Trophoblast cell (in vitro differentiated cells and primary cell): ENCODE measurements around the gene LHPP.

ENCODE experiments used
- DNase-seq, 2 donors: peaks; one replicate each; pipeline ENCODE4 v3.0.0-alpha.2; 2016
- H2AFZ ChIP-seq: 2 replicates; pipeline ENCODE4 v1.6.1; 2013; ENCODE audit warnings: low read length, moderate library complexity, mild to moderate bottlenecking; ENCODE audit not compliant: insufficient read depth, poor library complexity
- H2AK5ac ChIP-seq: 2 replicates; pipeline ENCODE4 v1.6.1; 2013; ENCODE audit warnings: mild to moderate bottlenecking, low read length
- H2BK120ac ChIP-seq: 2 replicates; pipeline ENCODE4 v1.6.1; 2013; ENCODE audit warnings: low read length, mild to moderate bottlenecking, moderate library complexity; ENCODE audit not compliant: insufficient read depth, poor library complexity
- H2BK12ac ChIP-seq: 2 replicates; pipeline ENCODE4 v1.6.1; 2013; ENCODE audit warnings: mild to moderate bottlenecking, low read length, moderate library complexity
- H2BK5ac ChIP-seq: 2 replicates; pipeline ENCODE4 v1.6.1; 2013; ENCODE audit warnings: low read length, low read depth, moderate library complexity, mild to moderate bottlenecking; ENCODE audit not compliant: poor library complexity
- H3K14ac ChIP-seq: 2 replicates; pipeline ENCODE4 v1.6.1; 2013; ENCODE audit warnings: mild to moderate bottlenecking, low read length
- H3K18ac ChIP-seq: 2 replicates; pipeline ENCODE4 v1.6.1; 2013; ENCODE audit warnings: mild to moderate bottlenecking, low read length
- H3K23ac ChIP-seq: 2 replicates; pipeline ENCODE4 v1.6.1; 2013; ENCODE audit warnings: low read length
- H3K27ac ChIP-seq: 2 replicates; pipeline ENCODE4 v1.5.1; 2013; ENCODE audit warnings: low read depth, mild to moderate bottlenecking, inconsistent platforms, low read length, moderate library complexity
- H3K27me3 ChIP-seq: 2 replicates; pipeline ENCODE4 v1.6.1; 2013; ENCODE audit warnings: inconsistent platforms, mild to moderate bottlenecking, low read length, moderate library complexity; ENCODE audit not compliant: insufficient read depth
- H3K36me3 ChIP-seq, 2 experiments: 1 replicate in 1 of 2; 2 replicates in 1 of 2; pipeline ENCODE4 v1.6.1; 2013; ENCODE audit warnings: low read length in 2 of 2, mild to moderate bottlenecking in 2 of 2, moderate library complexity in 1 of 2; ENCODE audit not compliant: insufficient read depth in 2 of 2, control insufficient read depth in 1 of 2
- H3K4ac ChIP-seq: 2 replicates; pipeline ENCODE4 v1.6.1; 2013; ENCODE audit warnings: low read depth, mild to moderate bottlenecking, low read length, moderate library complexity
- H3K4me1 ChIP-seq, 2 experiments: 1 replicate in 1 of 2; 2 replicates in 1 of 2; pipeline ENCODE4 v1.6.1; 2013; ENCODE audit warnings: low read length in 2 of 2, mild to moderate bottlenecking in 2 of 2, moderate library complexity in 1 of 2; ENCODE audit not compliant: insufficient read depth in 2 of 2, control insufficient read depth in 1 of 2
- H3K4me2 ChIP-seq: 2 replicates; pipeline ENCODE4 v1.6.1; 2013; ENCODE audit warnings: inconsistent platforms, mild to moderate bottlenecking, low read length, moderate library complexity
- H3K4me3 ChIP-seq: 2 replicates; pipeline ENCODE4 v1.5.1; 2013; ENCODE audit warnings: mild to moderate bottlenecking, low read depth, low read length, inconsistent platforms
- H3K79me1 ChIP-seq: one replicate; pipeline ENCODE4 v1.6.1; 2013; ENCODE audit warnings: low read length
- H3K79me2 ChIP-seq: 2 replicates; pipeline ENCODE4 v1.6.1; 2013; ENCODE audit warnings: low read length, mild to moderate bottlenecking; ENCODE audit not compliant: control insufficient read depth, insufficient read depth, poor library complexity
- H3K9ac ChIP-seq: 2 replicates; pipeline ENCODE4 v1.6.1; 2013; ENCODE audit warnings: mild to moderate bottlenecking, low read length
- H3K9me3 ChIP-seq: 2 replicates; pipeline ENCODE4 v1.6.1; 2013; ENCODE audit warnings: low read depth, mild to moderate bottlenecking, control low read depth, inconsistent platforms, low read length; ENCODE audit not compliant: insufficient read depth
- H4K12ac ChIP-seq: 2 replicates; pipeline ENCODE4 v1.6.1; 2013; ENCODE audit warnings: low read depth, mild to moderate bottlenecking, low read length, moderate library complexity
- H4K8ac ChIP-seq: 2 replicates; pipeline ENCODE4 v1.6.1; 2013; ENCODE audit warnings: low read depth, mild to moderate bottlenecking, low read length, moderate library complexity
- H4K91ac ChIP-seq: one replicate; pipeline ENCODE4 v1.6.1; 2013; ENCODE audit warnings: low read depth, mild to moderate bottlenecking, low read length, moderate library complexity
- WGBS: extraction: QIAGEN DNeasy Blood & Tissue Kit; methylation state at CpG from one replicate; pipeline ENCODE4 v1.1.7; 2013; ENCODE audit warnings: missing lambda C conversion rate; ENCODE audit not compliant: insufficient read length, insufficient coverage; ENCODE audit errors: extremely low coverage; 5-methylcytosine and 5-hydroxymethylcytosine counted together

LHPP gene

GRCh38 chr10:124495162-124495561 is 33.5 kb downstream of the LHPP start:
- Histone ChIP-seq H3K23ac (no peak overlapping the region), H3K4ac (no peak overlapping the region), H3K9ac (no peak overlapping the region), H3K4me1 (peaks cover 5% of the 10 kb centered on the region in 2 experiments), H2AFZ (no peak overlapping the region), H3K18ac (no peak overlapping the region), H2BK5ac (no peak overlapping the region), H3K9me3 (no peaks in the 10 kb centered on the region), H3K4me3 (no peak overlapping the region), H3K79me2 (no peaks in the 10 kb centered on the region), H3K27me3 (no peaks in the 10 kb centered on the region), H3K14ac (no peak overlapping the region), H3K36me3 (peaks cover 0 to 4% of the 10 kb centered on the region in 2 experiments), H3K4me2 (no peak overlapping the region), H4K12ac (no peak overlapping the region), H4K8ac (no peak overlapping the region), H2BK12ac (no peak overlapping the region), H3K27ac (no peak overlapping the region), H3K79me1 (no peaks in the 10 kb centered on the region), H2AK5ac (no peak overlapping the region), H2BK120ac (no peak overlapping the region), H4K91ac (no peak overlapping the region)
- WGBS, result no CpG with 5 or more reads among the region's 7 CpGs
- DNase-seq, result no peak

DNA sequence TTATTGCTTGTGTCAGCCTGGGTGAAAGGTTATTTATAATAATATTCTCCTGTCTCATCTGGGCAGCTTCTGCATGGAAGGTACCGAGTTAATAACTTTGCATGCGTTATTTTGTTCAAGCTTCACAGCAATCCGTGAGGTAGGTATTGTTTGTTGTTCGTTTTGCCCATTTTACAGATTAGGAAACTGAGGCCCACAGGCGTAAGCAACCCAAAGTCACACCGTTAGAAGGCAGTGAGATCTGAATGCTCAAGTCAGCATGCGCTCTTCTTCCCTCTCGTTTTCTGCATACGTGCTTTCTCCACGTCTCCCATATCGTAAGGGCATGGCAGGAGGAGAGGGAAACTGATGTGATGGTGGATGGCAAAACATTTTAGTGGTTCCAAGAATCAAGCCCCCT is 34.1 kb downstream of the LHPP start:
- Histone ChIP-seq H4K8ac (no peak overlapping the region), H3K79me2 (no peaks in the 10 kb centered on the region), H3K4me1 (peaks cover 5% of the 10 kb centered on the region in 2 experiments), H3K4me2 (no peak overlapping the region), H3K18ac (no peak overlapping the region), H2AFZ (no peak overlapping the region), H2BK120ac (no peak overlapping the region), H3K27me3 (no peaks in the 10 kb centered on the region), H3K14ac (no peak overlapping the region), H3K23ac (no peak overlapping the region), H3K4ac (no peak overlapping the region), H3K4me3 (no peak overlapping the region), H3K79me1 (no peaks in the 10 kb centered on the region), H4K12ac (no peak overlapping the region), H3K27ac (no peak overlapping the region), H3K36me3 (peaks cover 0 to 2% of the 10 kb centered on the region in 2 experiments), H4K91ac (no peak overlapping the region), H2AK5ac (no peak overlapping the region), H3K9ac (no peak overlapping the region), H3K9me3 (no peaks in the 10 kb centered on the region), H2BK5ac (no peak overlapping the region), H2BK12ac (no peak overlapping the region)
- no peak for DNase-seq
- WGBS, result no CpG with 5 or more reads among the region's 11 CpGs

GRCh38 chr10:124496150-124496549 is 34.5 kb downstream of the LHPP start:
- H4K91ac ChIP-seq, result no peak overlapping the region
- H3K79me1 ChIP-seq, result no peaks in the 10 kb centered on the region
- no peak overlapping the region for H3K4me3 ChIP-seq
- H3K9ac ChIP-seq, result no peak overlapping the region
- no peak overlapping the region for H3K27ac ChIP-seq
- H2BK120ac ChIP-seq, result no peak overlapping the region
- no peak for DNase-seq
- no peaks in the 10 kb centered on the region for H3K9me3 ChIP-seq
- H3K36me3 ChIP-seq, result peaks cover 0 to 2% of the 10 kb centered on the region in 2 experiments
- H3K4ac ChIP-seq, result no peak overlapping the region
- no peak overlapping the region for H4K12ac ChIP-seq
- no peak overlapping the region for H3K4me2 ChIP-seq
- no peaks in the 10 kb centered on the region for H3K79me2 ChIP-seq
- no peak overlapping the region for H2BK12ac ChIP-seq
- H3K23ac ChIP-seq, result no peak overlapping the region
- H2AFZ ChIP-seq, result no peak overlapping the region
- no peaks in the 10 kb centered on the region for H3K27me3 ChIP-seq
- no peak overlapping the region for H2AK5ac ChIP-seq
- H3K4me1 ChIP-seq, result peaks cover 5% of the 10 kb centered on the region in 2 experiments
- H4K8ac ChIP-seq, result no peak overlapping the region
- H3K18ac ChIP-seq, result no peak overlapping the region
- WGBS, result no CpG with 5 or more reads among the region's 14 CpGs
- H3K14ac ChIP-seq, result no peak overlapping the region
- no peak overlapping the region for H2BK5ac ChIP-seq

DNA sequence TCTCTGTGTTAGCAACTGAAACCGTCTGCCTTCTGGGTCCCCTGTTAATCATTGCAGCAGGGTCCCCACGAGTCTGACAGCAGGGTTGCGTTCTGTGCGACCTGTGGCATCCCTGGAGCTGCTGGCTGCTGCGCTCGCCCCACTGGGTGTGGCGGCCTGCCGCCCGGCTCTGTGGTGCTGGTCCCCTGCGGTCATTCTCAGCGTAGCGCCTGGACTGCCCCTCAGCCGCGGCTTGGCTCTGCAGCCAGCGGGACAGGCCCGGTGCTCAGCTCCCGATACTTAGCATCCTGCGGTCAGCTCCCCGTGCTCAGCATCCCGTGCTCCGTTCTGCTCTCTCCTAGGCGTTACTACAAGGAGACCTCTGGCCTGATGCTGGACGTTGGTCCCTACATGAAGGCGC is 35.0 kb downstream of the LHPP start:
- peaks cover 5% of the 10 kb centered on the region in 2 experiments for H3K4me1 ChIP-seq
- WGBS, result no CpG with 5 or more reads among the region's 24 CpGs
- no peaks in the 10 kb centered on the region for H3K27me3 ChIP-seq
- no peak overlapping the region for H3K18ac ChIP-seq
- H3K14ac ChIP-seq, result no peak overlapping the region
- no peaks in the 10 kb centered on the region for H3K9me3 ChIP-seq
- H3K36me3 ChIP-seq, result peaks cover 0 to 2% of the 10 kb centered on the region in 2 experiments
- no peak overlapping the region for H3K4ac ChIP-seq
- no peak overlapping the region for H4K12ac ChIP-seq
- no peak overlapping the region for H3K9ac ChIP-seq
- no peak overlapping the region for H2BK12ac ChIP-seq
- no peaks in the 10 kb centered on the region for H3K79me2 ChIP-seq
- H2AK5ac ChIP-seq, result no peak overlapping the region
- no peak overlapping the region for H4K8ac ChIP-seq
- H3K79me1 ChIP-seq, result no peaks in the 10 kb centered on the region
- H2BK120ac ChIP-seq, result no peak overlapping the region
- H3K4me3 ChIP-seq, result no peak overlapping the region
- no peak overlapping the region for H3K27ac ChIP-seq
- DNase-seq, result no peak
- no peak overlapping the region for H2AFZ ChIP-seq
- H3K23ac ChIP-seq, result no peak overlapping the region
- no peak overlapping the region for H3K4me2 ChIP-seq
- H4K91ac ChIP-seq, result no peak overlapping the region
- H2BK5ac ChIP-seq, result no peak overlapping the region
